GM18951 (cell line): ENCODE data around the gene PPP1R3G.

Source experiments
- POLR2A ChIP-seq: IDR thresholded peaks from 4 replicates; pipeline ENCODE4 v1.6.1; 2011; ENCODE audit warnings: mild to moderate bottlenecking; ENCODE audit not compliant: insufficient read length, insufficient read depth; ENCODE audit errors: extremely low read depth
- in situ Hi-C: fragments of 300-500 bp; cut with MboI; formaldehyde crosslinking; loops from one replicate; pipeline ENCODE4 v1.12.0; 2022; ENCODE audit warnings: low sequenced_read_pairs, mixed read lengths, inconsistent platforms; ENCODE audit not compliant: unreplicated experiment

Gene PPP1R3G

DNA sequence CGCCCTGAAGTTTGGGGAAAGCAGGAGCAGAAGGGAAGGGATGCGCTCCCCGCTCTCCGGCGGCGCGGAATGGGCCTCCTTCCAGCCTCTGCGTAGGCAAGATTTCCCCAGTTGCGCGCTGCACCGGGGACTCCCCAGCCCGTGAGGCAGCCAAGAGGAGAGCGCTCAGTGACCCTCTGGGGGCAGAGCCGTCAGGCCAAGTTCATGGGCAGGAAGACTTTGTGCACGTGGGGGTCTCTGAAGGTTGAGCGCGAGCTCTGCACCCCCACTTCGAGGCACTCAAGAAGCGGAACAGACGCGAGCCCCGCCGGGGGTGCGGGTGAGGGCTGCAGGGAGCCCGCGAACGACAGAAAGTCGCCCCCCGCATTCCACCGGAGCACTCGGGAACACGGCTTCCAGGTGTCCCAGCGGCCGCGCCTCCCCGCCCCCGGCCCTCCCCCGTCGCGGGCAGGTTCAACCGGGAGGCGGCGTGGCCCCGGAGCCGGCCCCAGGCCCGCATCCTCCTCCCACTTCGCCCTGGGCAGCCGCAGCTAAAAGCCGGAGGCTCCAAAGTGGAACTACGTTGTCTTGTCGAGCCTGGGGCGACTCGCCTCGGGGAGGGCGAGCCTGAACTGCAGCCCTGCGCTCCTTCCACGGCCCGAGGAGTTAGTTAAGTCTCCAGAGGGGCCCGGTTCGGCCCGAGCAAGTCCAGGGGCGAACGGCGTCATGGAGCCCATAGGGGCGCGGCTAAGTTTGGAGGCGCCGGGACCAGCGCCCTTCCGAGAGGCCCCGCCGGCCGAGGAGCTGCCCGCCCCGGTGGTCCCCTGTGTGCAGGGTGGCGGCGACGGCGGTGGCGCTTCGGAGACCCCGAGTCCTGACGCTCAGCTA lies at the start of gene PPP1R3G:
Gene PPP1R3G, plus strand, starts transcription at position 561 of the 867 bp plus-strand sequence. Its CDS starts 145 bp downstream, at position 706.
- in situ Hi-C loops = no loop called here
- TF ChIP-seq POLR2A = no peak

DNA sequence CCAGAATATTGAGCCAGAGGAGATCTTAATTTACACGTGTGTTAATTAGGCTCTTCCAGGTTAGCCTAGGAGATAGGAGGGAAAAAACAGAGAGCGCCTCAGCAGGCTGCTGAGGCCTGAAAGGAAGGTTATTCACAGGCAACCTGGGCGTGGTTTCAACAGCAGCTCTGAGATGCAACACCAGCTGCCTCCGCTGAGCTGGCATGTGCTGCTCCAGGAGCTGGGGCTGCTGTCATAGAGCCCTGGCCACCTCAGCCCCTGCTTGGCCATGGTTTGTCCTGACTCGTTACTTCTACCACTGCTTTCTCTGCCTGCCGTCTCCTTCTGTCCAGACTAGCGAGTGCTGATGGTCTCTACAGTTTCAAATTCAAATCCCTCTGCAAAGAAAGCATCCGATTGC lies 48.9 kb upstream of the PPP1R3G start:
- in situ Hi-C loops = no loop called here
- TF ChIP-seq POLR2A = no peak

DNA sequence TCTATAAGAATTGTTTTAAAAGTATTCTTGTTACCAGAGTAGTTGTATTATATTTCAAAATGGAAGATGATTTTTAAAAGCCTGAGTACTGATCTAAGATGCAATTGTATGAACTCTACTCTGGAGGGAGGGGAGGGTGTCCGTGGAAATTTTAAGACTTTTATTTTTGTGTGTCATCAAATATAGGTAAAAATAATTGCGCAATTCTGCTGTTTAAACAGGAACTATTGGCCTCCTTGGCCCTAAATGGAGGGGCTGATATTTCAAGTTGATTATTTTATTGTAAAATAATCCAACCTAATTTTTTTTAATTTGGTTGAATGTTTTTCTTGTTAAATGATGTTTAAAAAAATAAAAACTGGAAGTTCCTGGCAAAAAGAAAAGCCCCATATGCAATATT lies 43.2 kb upstream of the PPP1R3G start:
- no peak for TF ChIP-seq POLR2A
- in situ Hi-C loops = no loop called here

DNA sequence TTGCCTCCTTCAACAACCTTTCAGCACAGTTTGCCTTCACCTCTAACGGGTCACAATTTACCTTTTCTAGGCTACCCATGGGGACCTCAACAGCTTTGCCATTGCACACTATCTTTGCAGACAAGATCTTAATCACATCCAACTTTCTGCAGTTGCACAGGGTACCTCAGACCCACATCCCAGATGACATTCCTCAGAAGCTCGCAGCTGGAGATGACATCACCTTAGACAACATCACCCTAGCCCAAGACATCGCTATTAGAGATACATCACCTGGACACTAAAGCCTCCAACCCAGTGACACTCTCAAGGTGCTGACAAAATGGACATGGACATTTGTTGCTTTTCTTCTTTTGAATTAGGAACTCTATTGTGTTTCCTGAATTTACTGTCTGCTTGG lies 42.7 kb upstream of the PPP1R3G start:
- in situ Hi-C loops = no loop called here
- no peak for TF ChIP-seq POLR2A

DNA sequence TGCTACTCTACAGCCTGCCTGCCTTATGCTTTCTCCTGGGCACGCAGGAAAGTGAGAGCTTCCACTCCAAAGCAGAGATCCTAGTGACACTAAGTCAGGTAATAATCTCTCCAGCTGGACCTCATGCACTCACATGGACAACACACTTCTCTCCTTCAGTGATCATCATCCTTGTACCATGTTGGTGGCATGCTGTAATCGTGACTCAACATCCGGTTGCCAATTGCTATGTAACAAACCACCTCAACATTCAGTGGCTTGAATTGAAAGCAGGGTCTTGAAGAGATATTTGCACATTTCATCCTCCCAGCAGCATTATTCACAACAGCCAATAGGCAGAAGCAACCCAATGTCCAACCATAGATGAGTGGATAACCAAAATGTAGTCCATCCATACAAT lies 40.3 kb upstream of the PPP1R3G start:
- TF ChIP-seq POLR2A = no peak
- in situ Hi-C loops = no loop called here

GRCh38 chr6:5045416-5045815 lies 39.7 kb upstream of the PPP1R3G start:
- in situ Hi-C loops = no loop called here
- no peak for TF ChIP-seq POLR2A

DNA sequence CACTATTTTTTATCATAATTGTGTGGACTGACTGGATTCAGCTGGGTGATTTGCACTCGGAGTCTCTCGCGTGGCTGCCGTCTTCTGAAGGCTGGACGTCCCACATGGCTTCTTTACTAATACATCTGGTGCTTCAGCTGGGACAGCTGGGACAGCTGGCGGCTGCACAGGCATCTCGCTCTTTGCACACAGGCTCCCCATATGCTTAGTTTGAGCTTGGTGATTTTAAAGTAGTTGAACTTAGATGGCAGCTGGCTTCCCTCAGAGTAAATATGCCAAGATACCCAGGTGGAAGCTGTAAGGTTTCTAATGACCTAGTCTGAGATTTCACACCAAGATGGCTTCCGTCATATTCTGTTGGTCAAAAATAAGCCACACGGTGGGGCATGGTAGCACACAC lies 38.7 kb upstream of the PPP1R3G start:
- no peak for TF ChIP-seq POLR2A
- in situ Hi-C loops = no loop called here

DNA sequence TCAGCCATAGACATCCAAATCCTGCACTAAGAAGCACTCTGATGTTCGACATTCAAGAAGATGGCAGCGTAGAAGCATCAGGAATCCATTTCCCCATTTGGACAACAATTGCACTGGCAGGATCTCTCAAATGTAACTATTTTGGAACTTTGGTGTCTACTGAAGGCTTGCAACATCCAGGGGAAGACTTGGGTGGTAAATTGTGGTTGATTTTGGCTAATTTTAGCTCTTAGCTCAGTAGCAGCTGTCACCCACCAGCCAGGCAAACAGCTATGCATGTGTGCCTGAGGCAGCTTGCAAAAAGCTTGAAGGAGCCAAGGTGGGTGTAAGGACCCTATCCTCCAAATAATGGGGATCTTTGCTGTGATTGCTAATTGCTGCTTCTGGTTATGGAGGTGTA lies 35.1 kb upstream of the PPP1R3G start:
- TF ChIP-seq POLR2A = no peak
- in situ Hi-C loops = no loop called here

GRCh38 chr6:5051394-5051793 lies 33.7 kb upstream of the PPP1R3G start:
- in situ Hi-C loops = no loop called here
- no peak for TF ChIP-seq POLR2A

GRCh38 chr6:5053038-5053437 lies 32.1 kb upstream of the PPP1R3G start:
- no peak for TF ChIP-seq POLR2A
- in situ Hi-C loops = no loop called here

DNA sequence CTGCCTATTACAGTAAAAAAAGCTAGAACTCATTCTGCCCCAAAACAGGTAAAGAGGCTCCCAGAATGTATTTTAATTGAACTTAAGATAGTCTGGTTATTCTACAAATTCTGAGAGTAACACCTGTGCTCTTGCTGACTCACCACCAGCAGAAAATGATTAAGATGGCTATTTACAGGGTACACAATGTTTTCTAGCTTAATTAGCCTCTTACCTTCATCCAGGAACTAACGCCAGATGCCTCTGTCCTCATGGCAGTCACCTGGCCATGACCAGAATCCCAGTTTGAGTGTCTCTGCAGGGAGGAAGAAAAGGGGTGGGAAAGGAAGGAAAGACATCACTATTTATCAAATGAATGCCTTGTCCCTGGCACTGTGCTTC lies 31.3 kb upstream of the PPP1R3G start:
- in situ Hi-C loops = no loop called here
- no peak for TF ChIP-seq POLR2A

DNA sequence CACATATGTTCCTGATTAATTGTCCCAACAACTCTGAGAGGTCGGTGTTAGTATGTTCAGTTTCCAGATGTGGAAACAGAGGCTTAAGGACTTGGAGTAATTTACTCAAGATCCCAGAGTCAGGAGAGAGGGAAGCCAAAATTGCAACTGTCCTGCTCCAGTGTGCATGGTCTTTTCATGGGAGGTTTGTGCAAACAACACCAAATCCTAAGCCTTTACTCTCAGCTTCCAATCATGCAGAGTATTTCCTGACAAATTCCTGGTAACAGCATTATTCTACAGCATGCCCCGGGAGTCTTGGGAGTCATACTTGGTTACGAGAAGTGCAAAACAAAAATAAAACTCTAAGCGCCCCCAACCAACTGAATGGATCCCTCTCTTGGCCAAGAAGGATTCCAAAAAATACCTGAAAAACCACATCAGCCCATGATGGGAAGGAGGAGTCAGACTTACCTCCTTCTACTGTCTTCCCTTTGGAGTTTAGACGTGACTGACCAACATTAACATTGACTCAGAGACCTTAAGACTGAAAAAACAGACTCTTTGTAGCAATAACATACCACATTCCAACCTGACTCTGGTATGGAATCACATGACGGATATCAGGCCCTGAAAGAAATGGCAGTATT lies 30.8 kb upstream of the PPP1R3G start:
- no peak for TF ChIP-seq POLR2A
- in situ Hi-C loops = no loop called here

DNA sequence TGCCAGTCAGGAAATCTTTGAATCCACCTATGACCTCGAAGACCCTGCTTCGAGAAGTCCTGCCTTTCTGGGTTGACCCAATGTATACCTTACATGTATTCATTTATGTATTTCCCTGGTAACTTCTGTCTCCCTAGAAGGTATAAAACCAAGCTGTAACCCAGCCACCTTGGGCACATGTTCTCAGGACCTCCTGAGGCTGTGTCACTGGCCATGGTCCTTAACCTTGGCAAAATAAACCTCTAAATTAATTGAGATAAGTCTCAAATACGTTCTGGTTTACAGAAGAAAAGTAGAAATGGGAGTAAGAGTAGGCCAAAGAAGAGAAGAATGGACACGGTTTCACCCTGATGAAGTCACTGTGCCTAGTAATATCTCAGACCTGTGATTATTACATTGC lies 30.0 kb upstream of the PPP1R3G start:
- no peak for TF ChIP-seq POLR2A
- in situ Hi-C loops = no loop called here

- in situ Hi-C loops = no loop called here
Observed at GRCh38 chr6:5058254-5058653, 26.9 kb upstream of the PPP1R3G start.

More at GRCh38 chr6:5058254-5058653, 26.9 kb upstream of the PPP1R3G start:
- TF ChIP-seq POLR2A = no peak
